ENCODE results near the gene MCU. TPM values are rescaled to one million over a fixed set of nuclear protein-coding genes. Genes with fewer than 3 reads are reported as not detected.
"Not testable (repeated sequence)": the region's sequence is repeated elsewhere in the genome, so short reads cannot be mapped to it uniquely, and the experiment has no call there.

The MCU gene
- total RNA-seq, 4 donors from 2014 or later, result 13.2 to 29.8 (median 16.3) TPM

- ATAC-seq (ENCODE audit: low FRiP score) (no peak), DNase-seq (ENCODE audit: low spot score) (no peak)
- TF ChIP-seq CTCF (IDR thresholded peaks at IDR 0.05), result no peak
Observed at GRCh38 chr10:72665925-72666324, 26.0 kb upstream of the MCU start.

GRCh38 chr10:72667207-72667864, 24.6 kb upstream of the MCU start:
- TF ChIP-seq CTCF (IDR thresholded peaks at IDR 0.05), result no peak
- ATAC-seq (ENCODE audit: low FRiP score) (no peak), DNase-seq (ENCODE audit: low spot score) (no peak)

- DNase-seq (ENCODE audit: low spot score) (no peak), ATAC-seq (ENCODE audit: low FRiP score) (no peak)
- no peak for TF ChIP-seq CTCF (IDR thresholded peaks at IDR 0.05)
Observed at GRCh38 chr10:72673280-72673679, 18.7 kb upstream of the MCU start.

- not testable (repeated sequence) for DNase-seq (ENCODE audit: low spot score); ATAC-seq (ENCODE audit: low FRiP score)
Observed at GRCh38 chr10:72674174-72674573, 17.8 kb upstream of the MCU start.

GRCh38 chr10:72679838-72680241, 12.1 kb upstream of the MCU start:
- no peak for ATAC-seq (ENCODE audit: low FRiP score)
- DNase-seq (ENCODE audit: low spot score), result no peak
- no peak for TF ChIP-seq CTCF (IDR thresholded peaks at IDR 0.05)

- no peak for ATAC-seq (ENCODE audit: low FRiP score)
- no peak for DNase-seq (ENCODE audit: low spot score)
- no peak for TF ChIP-seq CTCF (IDR thresholded peaks at IDR 0.05)
Observed at GRCh38 chr10:72682638-72683037, 9.3 kb upstream of the MCU start.

- ATAC-seq (ENCODE audit: low FRiP score), result no peak
- TF ChIP-seq CTCF (IDR thresholded peaks at IDR 0.05), result no peak
- no peak for DNase-seq (ENCODE audit: low spot score)
Observed at GRCh38 chr10:72685264-72685921, 6.5 kb upstream of the MCU start.

- not testable (repeated sequence) for ATAC-seq (ENCODE audit: low FRiP score)
Observed at GRCh38 chr10:72686430-72686829, 5.5 kb upstream of the MCU start.

More at GRCh38 chr10:72686430-72686829, 5.5 kb upstream of the MCU start:
- not testable (repeated sequence) for DNase-seq (ENCODE audit: low spot score)
